HG03342 (cell line): Measurements from ENCODE around the gene SPTBN2.
"Not testable (repeated sequence)": the region's sequence is repeated elsewhere in the genome, so short reads cannot be mapped to it uniquely, and the experiment has no call there.

Experiments
- ATAC-seq: cut with Tn5 transposase; IDR thresholded peaks from one replicate; pipeline ENCODE4 v1.9.1; 2021; ENCODE audit warnings: mild to moderate bottlenecking, moderate library complexity; ENCODE audit not compliant: unreplicated experiment

SPTBN2 gene

GRCh38 chr11:66646828-66647227 lies 82.2 kb downstream of the SPTBN2 start:
- ATAC-seq, result no peak

GRCh38 chr11:66643745-66644437 lies 85.1 kb downstream of the SPTBN2 start:
- ATAC-seq, result no peak

- no peak for ATAC-seq
Measured at GRCh38 chr11:66641834-66642233, 87.2 kb downstream of the SPTBN2 start.

- ATAC-seq, result not testable (repeated sequence)
Measured at GRCh38 chr11:66639814-66640340, 89.1 kb downstream of the SPTBN2 start.

- ATAC-seq, result no peak
Measured at GRCh38 chr11:66639066-66639813, 89.8 kb downstream of the SPTBN2 start.

- ATAC-seq, result peak; percentile 95
Measured at GRCh38 chr11:66638177-66639065, 90.6 kb downstream of the SPTBN2 start, which contains the start of gene RBM4. Gene RBM4, plus strand, starts transcription at chr11:66638703. Its CDS starts 1,009 bp downstream, at chr11:66639712.

- ATAC-seq, result no peak
Measured at GRCh38 chr11:66637557-66638176, 91.3 kb downstream of the SPTBN2 start.

- no peak for ATAC-seq
Measured at GRCh38 chr11:66636411-66636810, 92.6 kb downstream of the SPTBN2 start.
